ENCODE measurements around the gene MYOT. TPM values are rescaled to one million over a fixed set of nuclear protein-coding genes. Genes with fewer than 3 reads are reported as not detected.

The MYOT gene
- total RNA-seq, 1 donor from 2014 or later, result 29.6 TPM

GRCh38 chr5:137935694-137936093 lies 68.0 kb downstream of the MYOT start:
- intact Hi-C loops (cut with micrococcal nuclease), result no loop called here
- no peaks in the 10 kb centered on the region for H3K27me3 ChIP-seq (ENCODE audit: low read depth)
- peaks cover 30% of the 10 kb centered on the region for H3K4me1 ChIP-seq
- H3K27ac ChIP-seq (replicated peaks), result peak overlapping the region; percentile 47
- H3K36me3 ChIP-seq, result peaks cover 45% of the 10 kb centered on the region
- no peak for DNase-seq
- no peak overlapping the region for H3K4me3 ChIP-seq
- no peaks in the 10 kb centered on the region for H3K9me3 ChIP-seq (replicated peaks)
- no peak for TF ChIP-seq CTCF (IDR thresholded peaks at IDR 0.05; ENCODE audit: borderline replicate concordance)

Other genes with a start within 250 kb of the MYOT start
- 26.3 TPM for gene KLHL3, start 131.8 kb upstream of the MYOT start, total RNA-seq
- 13.1 TPM for gene HNRNPA0, start 113.5 kb upstream of the MYOT start, total RNA-seq
- gene PKD2L2, start 21.6 kb downstream of the MYOT start, total RNA-seq, result 0.16 TPM
- gene FAM13B, start 165.2 kb downstream of the MYOT start, total RNA-seq, result 22.1 TPM
- gene WNT8A, start 216.2 kb downstream of the MYOT start, total RNA-seq, result not detected

Measured in left ventricle myocardium inferior (tissue), 1 donor.